ENCODE measurements around the gene IRAK2.
"Not testable (repeated sequence)": the region's sequence is repeated elsewhere in the genome, so short reads cannot be mapped to it uniquely, and the experiment has no call there.

Gene IRAK2

GRCh38 chr3:10259798-10260197, 95.1 kb downstream of the IRAK2 start:
- FAIRE-seq, result no peak

- no peak for FAIRE-seq
These were observed 95.5 kb downstream of the IRAK2 start for GRCh38 chr3:10260211-10260701.

GRCh38 chr3:10262027-10262426, 97.3 kb downstream of the IRAK2 start:
- FAIRE-seq, result no peak

- FAIRE-seq, result no peak
These were observed 99.1 kb downstream of the IRAK2 start for GRCh38 chr3:10263646-10264363.

GRCh38 chr3:10265833-10266232, 101.1 kb downstream of the IRAK2 start:
- FAIRE-seq, result no peak

- not testable (repeated sequence) for FAIRE-seq
These were observed 102.2 kb downstream of the IRAK2 start for GRCh38 chr3:10266936-10267335.

- no peak for FAIRE-seq
These were observed 103.4 kb downstream of the IRAK2 start for GRCh38 chr3:10268116-10268515.

- no peak for FAIRE-seq
These were observed 104.2 kb downstream of the IRAK2 start for GRCh38 chr3:10268930-10269329.

- no peak for FAIRE-seq
These were observed 104.7 kb downstream of the IRAK2 start for GRCh38 chr3:10269443-10269842.

GRCh38 chr3:10272476-10272875, 107.8 kb downstream of the IRAK2 start:
- not testable (repeated sequence) for FAIRE-seq

- no peak for FAIRE-seq
These were observed 108.3 kb downstream of the IRAK2 start for GRCh38 chr3:10272977-10273376.

- no peak for FAIRE-seq
These were observed 109.1 kb downstream of the IRAK2 start for GRCh38 chr3:10273702-10274305.

- no peak for FAIRE-seq
These were observed 109.9 kb downstream of the IRAK2 start for GRCh38 chr3:10274601-10275000.

GRCh38 chr3:10277115-10277625, 112.5 kb downstream of the IRAK2 start:
- no peak for FAIRE-seq

GRCh38 chr3:10278501-10278900, 113.8 kb downstream of the IRAK2 start:
- FAIRE-seq, result no peak

GRCh38 chr3:10279384-10280176, 114.9 kb downstream of the IRAK2 start:
- FAIRE-seq, result no peak

- FAIRE-seq, result no peak
These were observed 115.4 kb downstream of the IRAK2 start for GRCh38 chr3:10280177-10280529.

- no peak for FAIRE-seq
These were observed 115.9 kb downstream of the IRAK2 start for GRCh38 chr3:10280571-10280970.

- no peak for FAIRE-seq
These were observed 117.2 kb downstream of the IRAK2 start for GRCh38 chr3:10281951-10282350.

GRCh38 chr3:10283638-10284037, 118.9 kb downstream of the IRAK2 start:
- FAIRE-seq, result no peak

GRCh38 chr3:10284496-10284895, 119.8 kb downstream of the IRAK2 start:
- no peak for FAIRE-seq

- no peak for FAIRE-seq
These were observed 120.8 kb downstream of the IRAK2 start for GRCh38 chr3:10285272-10286132.

- no peak for FAIRE-seq
These were observed 121.4 kb downstream of the IRAK2 start for GRCh38 chr3:10286133-10286524.

Data from G401.6 (cell line).